ENCODE measurements around the gene LBHD2.

The LBHD2 gene

GRCh38 chr14:103132381-103133209, 48.6 kb downstream of the LBHD2 start:
- no peak for DNase-seq

- DNase-seq, result no peak
These were observed 49.5 kb downstream of the LBHD2 start for GRCh38 chr14:103133210-103134140.

GRCh38 chr14:103134405-103134804, 50.4 kb downstream of the LBHD2 start:
- DNase-seq, result no peak

- DNase-seq, result no peak
These were observed 50.9 kb downstream of the LBHD2 start for GRCh38 chr14:103134919-103135318.

- DNase-seq, result peak in 1 of 4 experiments; percentile 7
These were observed 51.6 kb downstream of the LBHD2 start for GRCh38 chr14:103135333-103136260.

GRCh38 chr14:103136388-103137271, 52.6 kb downstream of the LBHD2 start:
- peak; percentile 43 to 65 (median 60) for DNase-seq

- DNase-seq, result no peak
These were observed 53.8 kb downstream of the LBHD2 start for GRCh38 chr14:103137689-103138300.

GRCh38 chr14:103138301-103139131, 54.5 kb downstream of the LBHD2 start:
- peak in 3 of 4 experiments; percentile 49 to 69 (median 67) for DNase-seq

- DNase-seq, result no peak
These were observed 55.4 kb downstream of the LBHD2 start for GRCh38 chr14:103139132-103140025.
